Measurements from ENCODE around the gene OBSCN.

DNA sequence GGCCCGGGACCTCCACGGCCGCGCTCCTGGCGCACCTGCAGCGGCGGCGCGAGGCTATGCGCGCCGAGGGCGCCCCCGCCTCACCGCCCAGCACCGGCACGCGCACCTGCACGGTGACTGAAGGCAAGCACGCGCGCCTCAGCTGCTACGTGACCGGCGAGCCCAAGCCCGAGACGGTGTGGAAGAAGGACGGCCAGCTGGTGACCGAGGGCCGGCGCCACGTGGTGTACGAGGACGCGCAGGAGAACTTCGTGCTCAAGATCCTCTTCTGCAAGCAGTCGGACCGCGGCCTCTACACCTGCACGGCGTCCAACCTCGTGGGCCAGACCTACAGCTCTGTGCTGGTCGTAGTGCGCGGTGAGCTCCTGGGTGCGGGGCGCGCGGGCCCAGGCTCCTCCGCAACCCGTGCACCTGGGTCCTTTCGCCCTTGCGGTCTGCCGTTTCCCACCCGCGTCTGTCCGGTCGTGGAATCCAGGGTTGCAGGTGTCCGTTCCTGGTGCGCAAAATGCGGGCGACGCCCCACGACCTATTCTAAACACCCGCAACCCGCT, 4.6 kb downstream of the OBSCN start:
- TF ChIP-seq POLR2AphosphoS5 (IDR thresholded peaks at IDR 0.05; ENCODE audit: low read depth, low read length): no peak
- no peak for TF ChIP-seq POLR2A (IDR thresholded peaks at IDR 0.05; ENCODE audit: low read depth, low read length)
- TF ChIP-seq TAF1 (IDR thresholded peaks at IDR 0.05; ENCODE audit: low read depth, low read length): no peak
- TF ChIP-seq SPI1 (IDR thresholded peaks at IDR 0.05; ENCODE audit: low read depth, low read length): no peak
- TF ChIP-seq POU2F2 (IDR thresholded peaks at IDR 0.05; ENCODE audit: low read depth, low read length): no peak
- no peak for TF ChIP-seq PAX5 (IDR thresholded peaks at IDR 0.05; ENCODE audit: insufficient read depth, low read length, severe bottlenecking)

Measured in GM12891 (cell line).